HG03342 (cell line): Measurements from ENCODE around the gene GABRR2.
"Not testable (repeated sequence)": the region's sequence is repeated elsewhere in the genome, so short reads cannot be mapped to it uniquely, and the experiment has no call there.

Source experiments
- ATAC-seq: cut with Tn5 transposase; IDR thresholded peaks from one replicate; pipeline ENCODE4 v1.9.1; 2021; ENCODE audit warnings: mild to moderate bottlenecking, moderate library complexity; ENCODE audit not compliant: unreplicated experiment

The GABRR2 gene

DNA sequence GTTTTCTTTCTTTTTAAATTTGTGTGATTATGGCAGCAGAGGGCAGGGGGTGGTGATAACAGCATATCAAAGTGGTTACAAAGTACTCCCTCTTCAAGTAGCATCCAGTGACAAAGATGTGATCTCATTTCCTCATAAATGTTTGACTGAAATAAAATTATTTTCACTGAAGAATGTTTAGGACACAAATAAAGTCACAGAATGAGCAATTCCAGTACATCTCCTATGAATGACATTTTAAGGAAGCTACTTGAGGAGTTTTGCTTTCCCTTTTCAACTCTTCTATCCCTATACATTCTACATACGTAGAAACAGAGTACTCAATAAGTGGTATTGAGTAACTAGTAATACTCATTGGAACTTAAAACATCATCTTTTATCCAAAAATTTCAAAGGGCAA is 13.9 kb upstream of the GABRR2 start:
- no peak for ATAC-seq

DNA sequence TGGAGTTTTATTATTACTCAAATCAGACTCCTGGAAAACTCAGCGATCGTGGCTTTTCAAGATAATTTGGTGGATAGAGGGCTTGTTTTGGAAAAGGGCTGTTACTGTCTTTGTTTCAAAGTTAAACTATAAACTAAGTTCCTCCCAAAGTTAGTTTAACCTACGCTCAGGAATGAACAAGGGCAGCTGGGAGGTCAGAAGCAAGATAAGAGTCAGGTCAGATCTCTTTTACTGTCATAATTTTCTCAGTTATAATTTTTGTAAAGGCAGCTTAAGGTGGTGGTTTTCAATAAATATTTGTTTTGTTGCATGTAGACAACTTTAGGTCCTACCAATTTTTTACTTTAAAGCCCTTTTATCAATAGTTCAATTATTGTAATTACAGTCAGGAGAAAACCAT is 9.2 kb upstream of the GABRR2 start:
- no peak for ATAC-seq

DNA sequence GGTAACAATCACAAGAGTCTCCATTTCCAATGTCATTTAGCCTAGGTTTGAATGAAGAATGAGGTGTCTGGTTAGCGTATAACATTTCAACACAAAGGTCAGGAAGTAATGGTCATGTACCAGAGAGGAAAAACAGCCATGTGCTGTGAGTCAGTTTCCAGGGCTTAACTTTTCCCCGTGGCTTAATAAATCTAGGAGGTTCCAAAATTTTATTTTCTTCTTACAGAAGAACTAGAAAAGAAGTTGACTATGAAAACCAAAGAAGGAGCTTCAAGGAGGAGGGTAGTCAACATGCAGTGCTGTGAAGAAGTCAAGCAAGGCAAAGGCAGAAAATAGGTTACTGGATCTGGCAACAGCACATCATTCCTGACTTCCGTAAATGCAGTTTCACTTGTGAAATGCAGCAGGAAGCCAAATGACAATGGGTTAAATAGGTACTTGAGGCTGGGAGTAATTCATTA is 8.4 kb upstream of the GABRR2 start:
- no peak for ATAC-seq

DNA sequence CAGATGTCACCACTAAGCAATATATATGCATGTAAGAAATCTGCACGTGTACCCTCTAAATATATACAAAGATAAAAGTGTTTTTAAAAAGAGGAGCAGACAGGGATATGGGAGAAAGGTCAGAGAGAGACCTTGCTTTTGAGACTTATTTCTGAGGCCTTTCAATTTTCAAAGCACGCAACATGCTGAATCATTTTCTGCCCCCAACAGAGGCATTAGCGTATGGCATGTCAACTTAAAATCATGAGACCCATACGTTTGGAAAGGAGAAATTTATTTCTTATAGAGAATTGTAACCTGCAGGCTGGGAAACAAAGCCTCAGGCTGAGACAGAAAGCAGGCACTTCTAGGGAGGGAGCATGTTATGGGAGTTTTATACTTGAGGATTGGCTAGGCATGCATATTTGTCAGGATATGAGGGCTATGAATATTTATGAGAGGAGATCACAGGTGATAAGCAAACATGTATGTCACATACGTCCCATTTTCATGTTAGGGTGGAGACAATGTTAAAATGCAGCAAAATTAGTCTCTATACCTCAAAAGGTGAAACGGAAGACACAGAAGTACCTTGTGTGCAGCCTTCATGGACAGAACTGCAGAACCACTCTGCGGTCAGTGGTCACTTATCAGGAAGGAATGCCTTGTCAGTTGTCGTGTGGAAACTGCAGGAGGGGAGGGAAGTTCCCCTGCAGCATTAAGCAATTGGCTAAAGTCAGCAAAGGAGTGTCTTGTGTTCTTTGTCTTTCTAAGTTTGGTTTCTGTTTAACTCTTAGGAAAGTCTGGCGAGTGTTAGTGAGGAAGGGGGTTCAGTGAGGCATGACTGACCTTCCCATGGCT is 6.3 kb upstream of the GABRR2 start:
- ATAC-seq = peak; percentile 72

DNA sequence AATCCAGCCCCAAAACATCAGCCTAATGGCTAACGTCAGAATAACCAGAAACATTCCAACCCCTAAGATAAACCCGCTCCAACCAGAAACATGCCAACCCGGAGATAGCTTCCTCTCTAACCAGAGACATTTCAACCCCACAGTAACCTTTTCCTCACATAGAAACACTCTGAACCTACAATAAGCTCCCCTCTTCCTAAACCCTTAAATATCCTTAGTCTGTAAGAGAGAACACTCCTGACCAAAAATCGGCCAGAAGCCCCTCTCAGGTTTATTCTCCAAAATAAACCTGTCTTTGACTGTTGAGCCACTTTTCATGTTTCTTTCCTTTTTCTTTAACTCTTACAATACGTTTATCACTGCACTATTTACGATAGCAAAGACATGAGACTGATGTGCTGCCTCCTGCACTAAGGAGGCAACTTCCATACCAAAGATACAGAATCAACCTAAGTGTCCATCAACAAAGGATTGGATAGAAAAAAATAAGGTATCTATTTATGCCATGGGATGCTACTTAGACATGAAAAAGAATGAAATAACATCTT is 5.0 kb upstream of the GABRR2 start:
- no peak for ATAC-seq

DNA sequence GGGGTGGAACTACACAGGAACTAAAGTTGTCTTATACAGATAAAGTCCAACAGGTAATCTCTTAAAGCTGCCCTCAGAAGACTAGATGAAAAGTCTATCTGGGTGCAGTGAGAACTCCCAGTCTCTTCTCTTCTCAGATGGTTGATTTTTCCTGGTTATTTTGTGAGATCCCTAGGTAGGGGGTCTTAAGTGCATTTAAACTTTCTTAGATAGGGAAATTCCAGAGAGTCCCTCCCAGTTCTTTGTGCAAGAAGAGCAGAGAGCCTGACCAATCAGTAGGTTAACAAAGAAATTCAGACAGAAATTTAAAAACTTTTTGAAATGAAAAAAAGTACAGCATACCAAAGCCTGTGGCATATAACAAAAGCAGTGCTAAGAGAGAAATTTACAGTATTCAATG is 2.0 kb upstream of the GABRR2 start:
- no peak for ATAC-seq

DNA sequence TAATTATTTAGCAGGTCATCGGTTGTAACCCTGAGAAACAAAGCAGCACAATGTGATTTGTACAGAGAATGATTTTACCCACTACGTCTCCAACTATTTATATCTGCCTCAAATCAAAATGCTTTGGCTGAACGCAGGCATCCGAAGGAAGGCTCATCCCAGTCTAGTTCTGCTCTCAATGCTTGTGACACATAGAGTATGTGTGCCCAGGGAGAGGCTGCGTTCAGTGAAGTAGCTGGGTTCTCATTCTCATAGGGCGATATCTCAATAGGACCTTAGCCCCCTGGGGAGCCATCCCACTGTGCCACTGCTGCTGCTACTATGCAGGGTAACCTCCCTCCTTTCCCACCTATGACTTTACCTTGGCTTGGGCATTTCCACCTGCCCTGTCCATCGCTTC is 407 bp downstream of the GABRR2 start:
- ATAC-seq = no peak

DNA sequence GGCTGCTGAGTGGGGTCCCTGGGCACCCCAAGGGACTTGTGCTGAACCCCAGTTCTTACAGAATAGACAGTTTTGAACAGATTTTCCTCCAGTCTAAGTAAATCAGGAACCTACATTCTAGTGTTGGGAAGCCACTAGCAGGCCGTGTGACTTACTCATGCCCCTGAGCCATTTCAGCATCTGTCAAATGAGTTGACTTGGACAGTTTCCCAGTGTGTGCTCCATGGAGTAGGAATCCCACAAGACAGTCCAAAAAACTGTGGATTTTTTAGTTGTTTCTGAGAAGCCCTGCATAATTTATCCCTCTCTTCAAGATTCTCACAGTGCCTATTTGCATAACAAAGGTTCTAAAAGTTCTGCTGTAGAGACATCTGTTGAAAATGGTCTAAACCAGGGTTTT is 2.1 kb downstream of the GABRR2 start:
- ATAC-seq = no peak

DNA sequence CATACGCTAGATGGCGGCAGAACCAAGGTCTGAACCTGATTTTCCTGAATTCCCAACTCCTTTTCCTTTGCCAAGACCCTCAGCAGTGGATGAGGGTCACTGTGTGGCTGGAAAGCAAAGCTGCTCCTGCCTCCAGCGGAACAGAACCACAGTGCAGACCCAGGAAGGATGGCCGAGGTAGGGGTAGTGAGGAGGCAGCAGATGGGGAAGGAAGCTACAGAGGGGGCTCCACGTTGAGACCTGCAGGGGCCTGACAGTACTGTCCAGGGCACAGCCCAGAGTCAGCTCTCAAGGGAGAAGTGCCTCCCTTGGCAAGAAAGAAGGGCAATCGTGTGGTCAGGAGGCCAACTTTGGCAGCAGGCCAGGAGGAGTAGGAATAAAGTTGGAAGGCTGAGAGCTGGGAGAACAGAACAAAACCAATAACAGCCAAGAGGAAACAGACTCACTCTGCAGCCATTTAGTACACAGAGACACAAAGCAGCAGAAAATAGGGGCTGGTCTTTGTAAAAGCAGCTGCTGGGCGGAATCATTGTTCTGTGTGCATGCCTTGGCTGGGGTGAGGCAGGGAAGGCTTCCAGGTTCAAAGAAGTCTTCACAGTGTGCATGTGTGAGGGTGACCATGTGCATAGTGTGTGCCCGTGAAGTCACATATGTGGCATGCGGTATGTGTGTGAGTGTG is 3.1 kb downstream of the GABRR2 start:
- no peak for ATAC-seq

DNA sequence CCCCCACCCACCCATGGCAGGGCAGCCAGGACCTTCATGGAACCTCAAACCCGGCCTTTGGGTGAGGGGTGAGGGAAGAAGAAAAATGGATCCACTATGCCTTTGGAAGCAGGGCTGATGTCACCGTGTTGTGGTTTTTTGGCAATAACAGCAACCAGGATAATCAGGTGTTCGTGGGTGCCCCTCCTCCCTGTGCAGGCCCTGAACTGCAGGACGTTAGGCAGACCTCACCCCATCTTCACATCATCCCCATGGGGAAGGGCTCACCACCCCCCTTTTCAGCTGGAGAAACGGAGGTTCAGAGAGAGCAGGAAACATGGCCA is 3.6 kb downstream of the GABRR2 start:
- no peak for ATAC-seq

DNA sequence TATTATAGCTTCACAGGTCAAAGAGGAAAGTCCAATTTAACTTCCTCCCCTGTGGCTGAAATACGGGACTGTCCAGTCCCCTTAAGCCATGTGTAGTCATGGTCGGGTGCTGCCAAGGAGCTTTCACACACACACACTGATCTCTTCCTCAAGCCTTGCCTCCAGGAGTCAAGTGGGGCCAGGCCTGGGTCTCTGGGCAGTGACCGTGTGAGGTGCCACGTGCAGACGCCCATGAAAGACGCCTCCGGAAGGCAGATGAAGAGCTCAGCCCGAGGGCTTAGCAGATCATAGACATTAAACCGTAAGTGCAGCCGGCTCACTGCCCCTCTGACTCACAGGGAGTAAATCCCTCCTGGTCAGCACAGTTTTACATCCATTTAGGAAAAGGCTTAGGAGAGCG is 4.2 kb downstream of the GABRR2 start:
- ATAC-seq = no peak

DNA sequence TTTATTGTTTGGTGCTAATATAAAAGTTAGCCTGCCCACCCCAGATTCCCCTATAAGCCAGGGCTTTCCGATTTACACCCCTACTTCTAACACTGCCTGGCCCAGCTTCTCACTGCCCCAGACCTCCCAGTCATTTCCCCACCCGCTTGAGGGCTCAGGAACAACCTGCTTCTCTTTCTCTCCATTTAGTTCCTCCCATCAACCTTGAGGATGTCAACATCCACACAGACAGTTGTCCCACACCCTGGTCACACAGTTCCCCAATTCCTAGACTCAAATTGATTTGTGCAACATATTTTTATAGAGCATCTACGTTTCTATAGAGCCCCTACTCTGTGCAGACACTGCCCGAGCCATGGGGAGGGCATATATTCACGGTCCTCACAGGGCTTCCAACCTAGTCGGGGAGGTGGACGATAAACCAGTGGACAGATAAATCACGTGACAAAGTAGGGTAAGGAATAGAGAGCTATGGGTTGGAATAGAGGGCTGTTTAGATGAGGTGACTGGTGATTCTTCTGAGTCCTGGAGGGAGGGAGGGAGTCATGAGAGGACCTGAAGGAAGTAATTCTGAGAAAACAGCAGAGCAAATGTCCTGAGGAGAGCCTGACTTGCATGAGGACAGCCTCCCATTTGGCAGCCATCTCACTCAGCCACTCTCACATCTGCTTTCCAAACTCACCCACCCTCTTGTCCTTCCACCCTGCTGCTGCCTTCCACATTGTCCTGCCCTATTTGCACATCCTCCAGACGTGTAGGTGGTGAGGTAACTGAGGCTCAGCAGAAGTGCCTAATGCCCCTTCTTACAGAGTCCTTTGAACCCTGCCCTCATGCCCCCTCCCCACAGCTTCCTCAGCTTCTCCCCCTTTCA is 6.3 kb downstream of the GABRR2 start:
- ATAC-seq = no peak

DNA sequence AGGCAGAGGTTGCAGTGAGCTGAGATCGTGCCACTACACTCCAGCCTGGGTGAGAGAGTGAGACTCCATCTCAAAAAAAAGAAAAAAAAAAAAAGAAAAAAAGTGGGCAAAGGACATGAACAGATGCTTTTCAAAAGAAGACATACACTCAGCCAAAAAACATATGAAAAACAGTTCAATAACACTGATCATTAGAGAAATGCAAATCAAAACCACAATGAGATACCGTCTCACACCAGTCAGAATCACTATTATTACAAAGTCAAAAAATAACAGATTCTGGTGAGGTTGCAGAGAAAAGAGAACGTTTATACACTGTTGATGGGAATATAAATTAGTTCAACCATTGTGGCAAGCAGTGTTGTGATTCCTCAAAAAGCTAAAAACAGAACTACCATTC is 10.6 kb downstream of the GABRR2 start:
- not testable (repeated sequence) for ATAC-seq

DNA sequence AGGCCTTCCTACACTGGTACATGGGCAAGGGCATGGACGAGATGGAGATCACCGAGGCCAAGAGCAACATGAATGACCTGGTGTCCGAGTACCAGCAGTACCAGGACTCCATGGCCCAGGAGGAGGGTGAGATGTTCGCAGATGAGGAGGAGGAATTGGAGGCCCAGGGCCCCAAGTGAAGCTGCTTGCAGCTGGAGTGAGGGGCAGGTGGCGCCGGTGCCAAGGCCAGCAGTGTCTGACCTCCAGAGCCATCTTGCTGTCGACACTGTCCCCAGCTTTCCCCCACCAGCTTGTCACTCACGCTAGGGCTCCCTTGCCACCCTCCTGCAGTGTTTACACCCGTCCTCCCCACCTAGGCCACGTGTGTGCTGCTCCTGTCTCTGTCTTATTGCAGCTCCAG is 12.2 kb downstream of the GABRR2 start:
- no peak for ATAC-seq

DNA sequence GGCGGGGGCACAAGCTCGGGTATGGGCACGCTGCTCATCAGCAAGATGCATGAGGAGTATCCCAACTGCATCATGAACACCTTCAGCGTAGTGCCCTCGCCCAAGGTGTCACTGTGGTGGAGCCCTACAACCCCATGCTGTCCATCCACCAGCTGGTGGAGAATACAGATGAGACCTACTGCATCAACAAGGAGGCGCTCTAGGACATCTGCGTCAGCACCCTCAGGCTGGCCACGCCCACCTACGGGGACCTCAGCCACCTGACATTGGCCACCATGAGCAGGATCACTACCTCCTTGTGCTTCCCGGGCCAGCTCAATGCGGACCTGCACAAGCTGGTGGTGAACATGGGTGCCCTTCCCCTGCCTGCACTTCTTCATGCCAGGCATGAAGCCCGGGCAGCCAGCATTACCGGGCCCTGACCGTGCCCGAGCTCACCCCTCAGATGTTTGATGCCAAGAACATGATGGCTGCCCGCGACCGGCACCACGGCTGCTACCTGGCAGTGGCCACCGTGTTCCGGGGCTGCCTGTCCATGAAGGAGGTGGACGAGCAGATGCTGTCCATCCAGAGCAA is 12.8 kb downstream of the GABRR2 start:
- no peak for ATAC-seq

DNA sequence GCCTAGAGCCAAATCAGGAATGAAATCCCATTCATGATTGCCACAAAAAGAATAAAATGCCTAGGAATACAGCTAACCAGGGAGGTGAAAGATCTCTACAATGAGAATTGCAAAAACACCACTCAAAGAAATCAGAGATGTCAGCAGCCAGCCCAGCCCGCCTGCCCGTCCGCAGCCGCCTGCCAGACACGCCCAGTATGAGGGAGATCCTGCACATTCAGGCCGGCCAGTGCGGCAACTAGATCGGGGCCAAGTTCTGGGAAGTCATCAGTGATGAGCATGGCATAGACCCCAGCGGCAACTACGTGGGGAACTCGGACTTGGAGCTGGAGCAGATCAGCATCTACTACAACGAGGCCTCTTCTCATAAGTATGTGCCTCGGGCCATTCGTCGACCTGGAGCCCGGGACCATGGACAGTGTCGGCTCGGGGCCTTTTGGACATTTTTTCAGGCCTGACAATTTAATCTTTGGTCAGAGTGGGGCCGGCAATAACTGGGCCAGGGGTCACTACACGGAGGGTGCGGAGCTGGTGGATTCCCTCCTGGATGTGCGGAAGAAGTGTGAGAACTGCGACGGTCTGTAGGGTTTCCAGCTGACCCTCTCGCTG is 13.4 kb downstream of the GABRR2 start:
- no peak for ATAC-seq

DNA sequence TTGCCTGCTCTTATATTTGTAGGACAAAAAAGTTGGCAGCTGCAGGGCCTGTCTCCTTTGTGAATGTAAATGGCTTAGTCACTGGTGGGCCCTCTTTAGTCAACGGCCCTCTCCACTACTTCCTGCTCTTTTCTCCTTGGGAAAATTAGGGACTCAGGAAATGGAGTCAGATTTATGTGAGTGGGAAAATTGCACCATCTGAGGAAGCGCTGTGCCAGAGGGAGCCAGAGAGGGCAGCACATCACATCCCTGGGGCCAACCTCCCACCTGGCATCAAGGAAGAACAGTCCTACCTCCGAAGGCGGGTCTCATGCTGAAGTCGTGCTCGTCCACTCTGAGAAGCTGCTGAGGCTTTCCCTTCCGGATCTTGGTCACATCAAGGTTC is 15.6 kb downstream of the GABRR2 start:
- no peak for ATAC-seq

DNA sequence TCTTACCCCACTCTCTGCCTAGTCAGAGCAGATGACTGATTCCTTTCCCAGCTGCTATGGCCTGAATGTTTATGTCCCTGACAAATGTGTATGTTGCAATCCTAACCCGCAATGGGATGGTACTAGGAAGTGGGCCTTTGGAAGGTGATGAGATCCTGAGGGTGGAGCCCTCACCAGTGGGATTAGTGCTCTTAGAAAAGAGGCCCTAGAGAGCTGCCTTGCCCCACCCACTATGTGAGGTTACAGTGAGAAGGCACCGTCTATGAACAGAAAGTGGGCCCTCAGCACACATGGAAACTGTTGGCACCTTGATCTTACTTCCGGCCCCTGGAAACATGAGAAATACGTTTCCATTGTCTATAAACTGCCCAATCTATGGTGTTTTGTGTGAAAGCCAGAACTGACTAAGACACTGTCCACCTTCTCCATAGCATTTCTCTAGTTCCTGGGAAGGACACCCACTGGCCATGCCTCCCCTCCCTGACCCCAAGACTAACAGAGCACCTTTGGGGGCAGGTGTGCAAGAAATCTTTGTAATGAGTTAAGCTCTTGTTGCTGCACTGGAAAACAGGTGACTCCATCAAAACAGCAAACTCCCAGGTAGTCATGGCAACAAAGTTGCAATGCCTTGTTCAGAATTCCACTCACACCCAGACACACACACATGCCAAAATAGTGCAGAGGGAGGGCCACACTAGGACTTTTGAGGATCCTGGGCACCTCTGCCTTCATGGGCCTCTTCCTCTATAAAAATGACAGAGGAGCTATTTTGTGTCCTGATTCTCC is 16.2 kb downstream of the GABRR2 start:
- ATAC-seq = no peak

DNA sequence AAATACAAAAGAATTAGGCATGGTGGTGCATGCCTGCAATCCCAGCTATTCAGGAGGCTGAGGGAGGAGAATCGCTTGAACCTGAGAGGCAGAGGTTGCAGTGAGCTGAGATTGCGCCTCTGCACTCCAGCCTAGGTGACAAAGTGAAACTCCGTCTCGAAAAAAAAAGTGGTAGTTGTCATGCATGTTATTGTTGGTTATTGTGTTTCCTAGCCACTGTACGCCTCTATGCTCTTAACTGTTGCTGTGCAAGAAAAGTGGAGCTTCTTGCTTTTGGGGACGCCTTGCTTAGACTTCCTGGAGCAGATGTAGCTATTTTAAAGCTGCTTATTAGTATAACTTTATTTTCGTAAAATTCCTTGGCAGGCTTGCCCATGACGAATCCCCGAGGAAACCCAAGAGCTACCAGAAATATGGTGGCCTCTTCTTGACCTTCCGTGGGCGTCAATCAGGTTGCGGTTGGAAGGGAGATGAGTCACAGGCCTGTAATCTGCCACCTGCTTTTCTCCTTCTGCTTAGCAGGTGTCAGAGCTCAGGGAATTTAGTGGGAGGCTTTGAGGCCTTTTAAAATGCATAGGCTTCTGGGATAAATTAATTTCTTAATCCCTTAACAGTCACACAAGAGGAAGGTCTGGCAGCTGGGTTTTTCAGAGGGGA is 17.3 kb downstream of the GABRR2 start:
- ATAC-seq = peak; percentile 92
